ENCODE data around the gene PRXL2C. TPM values are rescaled to one million over a fixed set of nuclear protein-coding genes. Genes with fewer than 3 reads are reported as not detected.

PRXL2C gene
- total and polyA plus RNA-seq, 9 of the 15 experiments (the other 6 are each of a cell fraction or from before 2014, with no cell fraction given), result 3.6 to 15.3 (median 10.6) TPM

DNA sequence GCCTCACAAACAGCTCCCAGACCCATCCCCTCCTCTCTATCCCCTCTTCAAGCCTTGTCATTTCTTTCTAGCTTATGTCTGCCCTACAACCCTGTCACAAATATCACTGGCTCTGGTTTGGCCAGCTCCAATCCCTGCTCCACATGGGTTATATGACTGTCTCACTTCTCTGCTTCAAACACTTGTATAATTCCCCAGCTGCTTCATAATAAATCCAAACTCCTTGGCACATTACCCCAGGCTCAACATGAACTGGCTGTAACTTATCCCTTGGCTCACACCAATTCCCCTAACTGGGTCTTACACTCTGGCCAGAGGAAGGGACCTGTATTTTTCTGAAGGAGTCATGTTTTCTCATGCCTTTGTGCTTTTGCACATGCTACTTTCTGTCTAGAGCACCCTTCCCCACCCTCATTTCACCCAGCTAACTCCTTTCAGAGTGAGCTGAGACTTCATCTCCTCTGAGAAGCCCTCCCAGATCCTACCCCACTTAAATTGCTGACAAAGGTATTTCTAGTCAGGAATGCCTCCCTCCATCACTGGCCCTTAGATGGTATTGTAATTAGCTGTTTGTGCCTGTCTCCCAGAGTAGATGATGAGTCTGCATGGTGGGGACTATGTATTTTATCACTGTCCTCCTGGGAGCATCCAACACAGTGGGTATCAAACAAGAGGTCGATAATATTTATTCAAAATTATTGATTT lies 5.3 kb downstream of the PRXL2C start (continued):
- no peak for TF ChIP-seq HDGF (IDR thresholded peaks at IDR 0.05)
- peak; percentile 75 for TF ChIP-seq MAFF (IDR thresholded peaks at IDR 0.05; ENCODE audit: low read length)
- TF ChIP-seq, protein P1, sequence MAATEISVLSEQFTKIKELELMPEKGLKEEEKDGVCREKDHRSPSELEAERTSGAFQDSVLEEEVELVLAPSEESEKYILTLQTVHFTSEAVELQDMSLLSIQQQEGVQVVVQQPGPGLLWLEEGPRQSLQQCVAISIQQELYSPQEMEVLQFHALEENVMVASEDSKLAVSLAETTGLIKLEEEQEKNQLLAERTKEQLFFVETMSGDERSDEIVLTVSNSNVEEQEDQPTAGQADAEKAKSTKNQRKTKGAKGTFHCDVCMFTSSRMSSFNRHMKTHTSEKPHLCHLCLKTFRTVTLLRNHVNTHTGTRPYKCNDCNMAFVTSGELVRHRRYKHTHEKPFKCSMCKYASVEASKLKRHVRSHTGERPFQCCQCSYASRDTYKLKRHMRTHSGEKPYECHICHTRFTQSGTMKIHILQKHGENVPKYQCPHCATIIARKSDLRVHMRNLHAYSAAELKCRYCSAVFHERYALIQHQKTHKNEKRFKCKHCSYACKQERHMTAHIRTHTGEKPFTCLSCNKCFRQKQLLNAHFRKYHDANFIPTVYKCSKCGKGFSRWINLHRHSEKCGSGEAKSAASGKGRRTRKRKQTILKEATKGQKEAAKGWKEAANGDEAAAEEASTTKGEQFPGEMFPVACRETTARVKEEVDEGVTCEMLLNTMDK (IDR thresholded peaks at IDR 0.05; ENCODE audit: borderline replicate concordance, insufficient read depth, low read depth, low read length, poor library complexity, severe bottlenecking), result no peak
- TF ChIP-seq TCF7L2 (IDR thresholded peaks at IDR 0.05; ENCODE audit: low read depth, low read length), result no peak
- TF ChIP-seq CREB1 (IDR thresholded peaks at IDR 0.05), result no peak
- TF ChIP-seq CREB1 (CRISPR knock-in tag; IDR thresholded peaks at IDR 0.05), result no peak
- no peak for TF ChIP-seq SETDB1 (IDR thresholded peaks at IDR 0.05; ENCODE audit: low read length)
- peak; percentile 82 for TF ChIP-seq ZNF316 (IDR thresholded peaks at IDR 0.05)
